ENCODE data around the gene GPR37. TPM values are rescaled to one million over a fixed set of nuclear protein-coding genes. Genes with fewer than 3 reads are reported as not detected.

GPR37 gene
- total and polyA plus RNA-seq, 2 donors, result 0.52 to 1.1 TPM

- no peaks in the 10 kb centered on the region for H3K9me3 ChIP-seq (ENCODE audit: control insufficient read depth in 2 of 2, insufficient read depth in 1 of 2, low read length in 1 of 2)
- H3K4me3 ChIP-seq (ENCODE audit: low read length in 2 of 2), result no peak overlapping the region
- no peaks in the 10 kb centered on the region for H3K27me3 ChIP-seq (ENCODE audit: control insufficient read depth in 2 of 2, insufficient read depth in 1 of 2, low read length in 1 of 2)
- WGBS, result 81% methylated on average over 1 of the region's 1 CpG
- no peak overlapping the region for H3K27ac ChIP-seq (ENCODE audit: low read depth in 1 of 2, low read length in 1 of 2)
- no peaks in the 10 kb centered on the region for H3K4me1 ChIP-seq (ENCODE audit: control insufficient read depth in 2 of 2, insufficient read depth in 2 of 2, low read length in 2 of 2)
- H3K36me3 ChIP-seq (ENCODE audit: control insufficient read depth in 2 of 2, insufficient read depth in 2 of 2, low read length in 1 of 2), result no peaks in the 10 kb centered on the region
- no peak for DNase-seq (ENCODE audit: low read depth in 6 of 9, low spot score in 9 of 9)
These were observed 10.9 kb downstream of the GPR37 start for GRCh38 chr7:124754576-124755268.

- no peak for DNase-seq (ENCODE audit: low read depth in 6 of 9, low spot score in 9 of 9)
- Histone ChIP-seq H3K4me3 (ENCODE audit: low read length in 2 of 2) (no peak overlapping the region), H3K36me3 (ENCODE audit: control insufficient read depth in 2 of 2, insufficient read depth in 2 of 2, low read length in 1 of 2) (no peaks in the 10 kb centered on the region), H3K27ac (ENCODE audit: low read depth in 1 of 2, low read length in 1 of 2) (no peak overlapping the region), H3K27me3 (ENCODE audit: control insufficient read depth in 2 of 2, insufficient read depth in 1 of 2, low read length in 1 of 2) (no peaks in the 10 kb centered on the region), H3K4me1 (ENCODE audit: control insufficient read depth in 2 of 2, insufficient read depth in 2 of 2, low read length in 2 of 2) (no peaks in the 10 kb centered on the region), H3K9me3 (ENCODE audit: control insufficient read depth in 2 of 2, insufficient read depth in 1 of 2, low read length in 1 of 2) (no peaks in the 10 kb centered on the region)
- 79% methylated on average over 1 of the region's 1 CpG for WGBS
These were observed 13.3 kb downstream of the GPR37 start for GRCh38 chr7:124752310-124752709.

- no peaks in the 10 kb centered on the region for H3K36me3 ChIP-seq (ENCODE audit: control insufficient read depth in 2 of 2, insufficient read depth in 2 of 2, low read length in 1 of 2)
- WGBS, result 89% methylated on average over 2 of the region's 2 CpGs
- no peaks in the 10 kb centered on the region for H3K27me3 ChIP-seq (ENCODE audit: control insufficient read depth in 2 of 2, insufficient read depth in 1 of 2, low read length in 1 of 2)
- no peaks in the 10 kb centered on the region for H3K4me1 ChIP-seq (ENCODE audit: control insufficient read depth in 2 of 2, insufficient read depth in 2 of 2, low read length in 2 of 2)
- DNase-seq (ENCODE audit: low read depth in 6 of 9, low spot score in 9 of 9), result no peak
- H3K27ac ChIP-seq (ENCODE audit: low read depth in 1 of 2, low read length in 1 of 2), result no peak overlapping the region
- no peak overlapping the region for H3K4me3 ChIP-seq (ENCODE audit: low read length in 2 of 2)
- no peaks in the 10 kb centered on the region for H3K9me3 ChIP-seq (ENCODE audit: control insufficient read depth in 2 of 2, insufficient read depth in 1 of 2, low read length in 1 of 2)
These were observed 14.6 kb downstream of the GPR37 start for GRCh38 chr7:124751027-124751426.

- no peak for DNase-seq (ENCODE audit: low read depth in 6 of 9, low spot score in 9 of 9)
- Histone ChIP-seq H3K27me3 (ENCODE audit: control insufficient read depth in 2 of 2, insufficient read depth in 1 of 2, low read length in 1 of 2) (no peaks in the 10 kb centered on the region), H3K4me1 (ENCODE audit: control insufficient read depth in 2 of 2, insufficient read depth in 2 of 2, low read length in 2 of 2) (no peaks in the 10 kb centered on the region), H3K27ac (ENCODE audit: low read depth in 1 of 2, low read length in 1 of 2) (no peak overlapping the region), H3K4me3 (ENCODE audit: low read length in 2 of 2) (no peak overlapping the region), H3K36me3 (ENCODE audit: control insufficient read depth in 2 of 2, insufficient read depth in 2 of 2, low read length in 1 of 2) (no peaks in the 10 kb centered on the region), H3K9me3 (ENCODE audit: control insufficient read depth in 2 of 2, insufficient read depth in 1 of 2, low read length in 1 of 2) (no peaks in the 10 kb centered on the region)
- 95% methylated on average over 11 of the region's 11 CpGs for WGBS
These were observed 18.5 kb downstream of the GPR37 start for GRCh38 chr7:124747072-124747471.

GRCh38 chr7:124738639-124739038, 27.0 kb downstream of the GPR37 start:
- H3K4me1 ChIP-seq (ENCODE audit: control insufficient read depth in 2 of 2, insufficient read depth in 2 of 2, low read length in 2 of 2), result no peaks in the 10 kb centered on the region
- H3K27ac ChIP-seq (ENCODE audit: low read depth in 1 of 2, low read length in 1 of 2), result no peak overlapping the region
- H3K9me3 ChIP-seq (ENCODE audit: control insufficient read depth in 2 of 2, insufficient read depth in 1 of 2, low read length in 1 of 2), result no peaks in the 10 kb centered on the region
- WGBS, result 87% methylated on average over 3 of the region's 3 CpGs
- no peaks in the 10 kb centered on the region for H3K36me3 ChIP-seq (ENCODE audit: control insufficient read depth in 2 of 2, insufficient read depth in 2 of 2, low read length in 1 of 2)
- H3K4me3 ChIP-seq (ENCODE audit: low read length in 2 of 2), result no peak overlapping the region
- H3K27me3 ChIP-seq (ENCODE audit: control insufficient read depth in 2 of 2, insufficient read depth in 1 of 2, low read length in 1 of 2), result no peaks in the 10 kb centered on the region
- no peak for DNase-seq (ENCODE audit: low read depth in 6 of 9, low spot score in 9 of 9)

GRCh38 chr7:124737760-124738300, 27.8 kb downstream of the GPR37 start:
- Histone ChIP-seq H3K27ac (ENCODE audit: low read depth in 1 of 2, low read length in 1 of 2) (no peak overlapping the region), H3K9me3 (ENCODE audit: control insufficient read depth in 2 of 2, insufficient read depth in 1 of 2, low read length in 1 of 2) (no peaks in the 10 kb centered on the region), H3K27me3 (ENCODE audit: control insufficient read depth in 2 of 2, insufficient read depth in 1 of 2, low read length in 1 of 2) (no peaks in the 10 kb centered on the region), H3K4me1 (ENCODE audit: control insufficient read depth in 2 of 2, insufficient read depth in 2 of 2, low read length in 2 of 2) (no peaks in the 10 kb centered on the region), H3K4me3 (ENCODE audit: low read length in 2 of 2) (no peak overlapping the region), H3K36me3 (ENCODE audit: control insufficient read depth in 2 of 2, insufficient read depth in 2 of 2, low read length in 1 of 2) (no peaks in the 10 kb centered on the region)
- no peak for DNase-seq (ENCODE audit: low read depth in 6 of 9, low spot score in 9 of 9)
- WGBS, result 93% methylated on average over 2 of the region's 2 CpGs

- H3K27ac ChIP-seq (ENCODE audit: low read depth in 1 of 2, low read length in 1 of 2), result no peak overlapping the region
- H3K4me1 ChIP-seq (ENCODE audit: control insufficient read depth in 2 of 2, insufficient read depth in 2 of 2, low read length in 2 of 2), result no peaks in the 10 kb centered on the region
- H3K4me3 ChIP-seq (ENCODE audit: low read length in 2 of 2), result no peak overlapping the region
- no peak for DNase-seq (ENCODE audit: low read depth in 6 of 9, low spot score in 9 of 9)
- H3K36me3 ChIP-seq (ENCODE audit: control insufficient read depth in 2 of 2, insufficient read depth in 2 of 2, low read length in 1 of 2), result no peaks in the 10 kb centered on the region
- H3K9me3 ChIP-seq (ENCODE audit: control insufficient read depth in 2 of 2, insufficient read depth in 1 of 2, low read length in 1 of 2), result no peaks in the 10 kb centered on the region
- 5% methylated on average over 1 of the region's 1 CpG for WGBS
- H3K27me3 ChIP-seq (ENCODE audit: control insufficient read depth in 2 of 2, insufficient read depth in 1 of 2, low read length in 1 of 2), result no peaks in the 10 kb centered on the region
These were observed 37.0 kb downstream of the GPR37 start for GRCh38 chr7:124728610-124729009.

GRCh38 chr7:124724507-124725192, 40.9 kb downstream of the GPR37 start:
- no peak for DNase-seq (ENCODE audit: low read depth in 6 of 9, low spot score in 9 of 9)
- H3K27me3 ChIP-seq (ENCODE audit: control insufficient read depth in 2 of 2, insufficient read depth in 1 of 2, low read length in 1 of 2), result no peaks in the 10 kb centered on the region
- H3K9me3 ChIP-seq (ENCODE audit: control insufficient read depth in 2 of 2, insufficient read depth in 1 of 2, low read length in 1 of 2), result no peaks in the 10 kb centered on the region
- 78% methylated on average over 4 of the region's 4 CpGs for WGBS
- no peaks in the 10 kb centered on the region for H3K4me1 ChIP-seq (ENCODE audit: control insufficient read depth in 2 of 2, insufficient read depth in 2 of 2, low read length in 2 of 2)
- no peak overlapping the region for H3K27ac ChIP-seq (ENCODE audit: low read depth in 1 of 2, low read length in 1 of 2)
- H3K36me3 ChIP-seq (ENCODE audit: control insufficient read depth in 2 of 2, insufficient read depth in 2 of 2, low read length in 1 of 2), result no peaks in the 10 kb centered on the region
- no peak overlapping the region for H3K4me3 ChIP-seq (ENCODE audit: low read length in 2 of 2)

GRCh38 chr7:124724079-124724478, 41.5 kb downstream of the GPR37 start:
- H3K27me3 ChIP-seq (ENCODE audit: control insufficient read depth in 2 of 2, insufficient read depth in 1 of 2, low read length in 1 of 2), result no peaks in the 10 kb centered on the region
- WGBS, result 88% methylated on average over 5 of the region's 5 CpGs
- DNase-seq (ENCODE audit: low read depth in 6 of 9, low spot score in 9 of 9), result no peak
- H3K36me3 ChIP-seq (ENCODE audit: control insufficient read depth in 2 of 2, insufficient read depth in 2 of 2, low read length in 1 of 2), result no peaks in the 10 kb centered on the region
- H3K9me3 ChIP-seq (ENCODE audit: control insufficient read depth in 2 of 2, insufficient read depth in 1 of 2, low read length in 1 of 2), result no peaks in the 10 kb centered on the region
- no peak overlapping the region for H3K27ac ChIP-seq (ENCODE audit: low read depth in 1 of 2, low read length in 1 of 2)
- no peaks in the 10 kb centered on the region for H3K4me1 ChIP-seq (ENCODE audit: control insufficient read depth in 2 of 2, insufficient read depth in 2 of 2, low read length in 2 of 2)
- H3K4me3 ChIP-seq (ENCODE audit: low read length in 2 of 2), result no peak overlapping the region

Data from thymus (tissue), 11 donors.